Lower leg skin (tissue), 4 donors: ENCODE measurements around the gene BPIFB6. TPM values are rescaled to one million over a fixed set of nuclear protein-coding genes. Genes with fewer than 3 reads are reported as not detected.

Experiments used
- DNase-seq, 2 donors: peaks; one replicate each; pipeline ENCODE4 v3.0.0-alpha.2; 2019; ENCODE audit warnings: low spot score in 2 of 2
- H3K4me3 ChIP-seq: fragments of 200-600 bp; sonication (generic); 2 replicates; pipeline ENCODE4 v1.5.1; 2017; ENCODE audit warnings: mild to moderate bottlenecking, low read depth; ENCODE audit not compliant: poor library complexity, severe bottlenecking
- CTCF ChIP-seq, 3 donors: fragments of 450-650 bp; IDR thresholded peaks; one replicate each; pipeline ENCODE4 v1.5.1; 2016; ENCODE audit warnings: antibody characterized with exemption in 3 of 3, mild to moderate bottlenecking in 3 of 3, moderate library complexity in 2 of 3
- POLR2A ChIP-seq, 2 donors: fragments of 450-650 bp; IDR thresholded peaks; one replicate each; pipeline ENCODE4 v1.6.1; 2016 to 2017; ENCODE audit warnings: antibody characterized with exemption in 2 of 2, mild to moderate bottlenecking in 1 of 2, moderate library complexity in 1 of 2
- WGBS, 2 donors: methylation state at CpG; one replicate each; pipeline ENCODE4 v1.1.5; 2018; 5-methylcytosine and 5-hydroxymethylcytosine counted together
- intact Hi-C: fragments of 100-400 bp; cut with DNase I; formaldehyde crosslinking; loops from one replicate; pipeline ENCODE4 v1.15.0; 2023; ENCODE audit warnings: low total_unique reads
- total RNA-seq, 4 donors: library from RNA; depleted of rRNA; stranded (reverse); fragments of >200 nt; gene quantifications; one replicate each; pipeline ENCODE4 v1.1.0, GENCODE V29; 2016

Gene BPIFB6
- total RNA-seq, 4 donors from 2014 or later, result not detected

GRCh38 chr20:32990426-32990825, 41.0 kb upstream of the BPIFB6 start:
- TF ChIP-seq POLR2A (IDR thresholded peaks at IDR 0.05) (no peak), CTCF (IDR thresholded peaks at IDR 0.05) (no peak)
- H3K4me3 ChIP-seq, result no peak overlapping the region
- 58 to 77% methylated on average over 2 to 3 of the region's 3 CpGs for WGBS, 2 donors
- intact Hi-C loops, result no loop called here
- DNase-seq, result no peak

GRCh38 chr20:32991383-32991782, 40.1 kb upstream of the BPIFB6 start:
- 51 to 54% methylated on average over 3 of the region's 3 CpGs for WGBS, 2 donors
- DNase-seq, result no peak
- TF ChIP-seq CTCF (IDR thresholded peaks at IDR 0.05) (no peak), POLR2A (IDR thresholded peaks at IDR 0.05) (no peak)
- H3K4me3 ChIP-seq, result no peak overlapping the region
- intact Hi-C loops, result no loop called here

- WGBS, 2 donors, result 75 to 76% methylated on average over 8 of the region's 8 CpGs
- TF ChIP-seq POLR2A (IDR thresholded peaks at IDR 0.05) (no peak), CTCF (IDR thresholded peaks at IDR 0.05) (no peak)
- DNase-seq, result no peak
- H3K4me3 ChIP-seq, result no peak overlapping the region
- intact Hi-C loops, result no loop called here
These were observed 39.4 kb upstream of the BPIFB6 start for GRCh38 chr20:32991792-32992641.

GRCh38 chr20:32993496-32994050, 37.9 kb upstream of the BPIFB6 start:
- no peak overlapping the region for H3K4me3 ChIP-seq
- WGBS, 2 donors, result 73 to 76% methylated on average over 8 of the region's 8 CpGs
- intact Hi-C loops, result no loop called here
- no peak for DNase-seq
- TF ChIP-seq CTCF (IDR thresholded peaks at IDR 0.05), result no peak

GRCh38 chr20:32995802-32996201, 35.6 kb upstream of the BPIFB6 start:
- intact Hi-C loops, result no loop called here
- TF ChIP-seq POLR2A (IDR thresholded peaks at IDR 0.05) (no peak), CTCF (IDR thresholded peaks at IDR 0.05) (no peak)
- DNase-seq, result no peak
- no peak overlapping the region for H3K4me3 ChIP-seq
